Inflammatory macrophage treated with lipopolysaccharide for 1 hour (primary cell): ENCODE results near the gene HSPA4L.

Source experiments
- DNase-seq, 2 donors: peaks; one replicate each; pipeline ENCODE4 v3.0.0-alpha.2; 2020 to 2022

The HSPA4L gene

GRCh38 chr4:127870688-127871087 is 88.6 kb downstream of the HSPA4L start:
- no peak for DNase-seq

DNA sequence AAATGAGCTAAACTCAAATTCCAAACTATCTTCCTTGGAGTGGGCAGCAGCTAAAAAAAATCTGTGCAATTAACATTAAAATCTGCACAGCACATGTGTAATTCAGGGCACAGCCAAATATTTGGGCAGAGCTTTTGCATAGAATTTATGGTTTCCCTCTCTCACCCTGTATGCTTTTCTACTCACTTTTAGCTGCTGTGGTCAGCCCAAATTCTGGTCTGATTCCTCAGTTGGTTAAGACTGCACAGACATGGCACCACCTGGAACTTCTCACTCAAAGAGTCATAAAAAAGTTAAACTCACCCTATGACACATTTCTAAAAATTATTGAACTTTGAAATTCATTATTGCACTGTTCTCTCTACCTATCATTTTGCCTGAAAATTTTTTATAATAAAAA is 93.7 kb downstream of the HSPA4L start:
- no peak for DNase-seq

DNA sequence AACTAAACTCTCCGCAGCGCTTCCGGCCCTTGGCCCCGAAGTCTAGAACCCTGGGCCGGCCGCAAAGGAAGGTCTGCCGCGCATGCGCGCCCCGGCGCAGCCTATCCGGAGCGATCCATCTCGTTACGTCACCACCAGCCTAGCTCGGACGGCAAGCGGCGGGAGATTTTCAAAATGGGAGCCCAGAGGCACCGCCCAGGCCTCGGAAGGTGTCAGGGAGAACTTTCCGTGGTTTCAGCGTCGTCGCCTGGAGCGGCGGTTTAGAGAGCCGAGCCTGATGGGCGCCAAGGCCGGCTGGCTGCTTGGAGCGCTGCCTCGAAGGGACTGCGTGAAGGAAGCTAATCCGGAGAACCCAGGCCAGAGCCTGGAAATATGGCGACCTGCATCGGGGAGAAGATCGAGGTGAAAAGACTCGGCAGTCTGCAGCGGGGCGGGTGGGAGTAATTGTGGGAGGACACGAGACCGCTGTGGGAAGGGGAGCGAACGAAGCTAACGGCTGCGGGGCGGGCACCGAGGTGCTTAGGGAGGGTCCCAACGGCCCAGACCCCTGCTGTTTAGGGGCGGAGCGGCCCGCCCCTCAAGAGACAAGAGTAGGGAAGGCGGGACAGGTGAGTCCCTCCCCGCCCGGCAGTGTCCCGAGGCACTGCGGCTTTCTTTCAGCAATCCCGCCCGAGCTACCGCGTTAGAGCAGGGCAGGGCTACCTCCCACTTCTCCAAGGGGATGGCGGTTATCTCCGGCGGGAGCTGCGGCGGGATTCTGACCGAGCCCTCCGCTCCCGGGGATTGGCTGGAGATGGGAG is 98.8 kb downstream of the HSPA4L start, which contains the start of gene PLK4:
PLK4 (plus strand) TSS at position 131 of the 800 bp plus-strand sequence; CDS start at position 373, 242 bp downstream.
- peak; percentile 96 to 97 for DNase-seq

GRCh38 chr4:127881563-127881864 is 99.4 kb downstream of the HSPA4L start:
- no peak for DNase-seq

- DNase-seq = no peak
These were observed 106.4 kb downstream of the HSPA4L start for GRCh38 chr4:127888559-127888958.

DNA sequence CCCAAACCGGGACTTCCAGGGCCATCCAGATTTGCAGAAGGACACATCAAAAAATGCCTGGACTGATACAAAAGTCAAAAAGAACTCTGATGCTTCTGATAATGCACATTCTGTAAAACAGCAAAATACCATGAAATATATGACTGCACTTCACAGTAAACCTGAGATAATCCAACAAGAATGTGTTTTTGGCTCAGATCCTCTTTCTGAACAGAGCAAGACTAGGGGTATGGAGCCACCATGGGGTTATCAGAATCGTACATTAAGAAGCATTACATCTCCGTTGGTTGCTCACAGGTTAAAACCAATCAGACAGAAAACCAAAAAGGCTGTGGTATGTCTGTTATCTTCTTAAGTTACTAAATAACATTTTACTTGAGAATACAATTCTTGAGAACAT is 107.8 kb downstream of the HSPA4L start:
- DNase-seq = no peak
